ENCODE results near the gene ZNF454. TPM values are rescaled to one million over a fixed set of nuclear protein-coding genes. Genes with fewer than 3 reads are reported as not detected.

The ZNF454 gene
- total RNA-seq, 1 experiment from 2014 or later, result 4.3 TPM

- TF ChIP-seq SOX15 (CRISPR knock-in tag; IDR thresholded peaks at IDR 0.05) (no peak), ERG (CRISPR knock-in tag; IDR thresholded peaks at IDR 0.05) (no peak), SMAD3 (CRISPR knock-in tag; IDR thresholded peaks at IDR 0.05; ENCODE audit: borderline replicate concordance) (0 out of 2 replicates have a peak, but pooled peaks have one; percentile 41), FOXK1 (CRISPR knock-in tag; IDR thresholded peaks at IDR 0.05) (peak; percentile 64), CDX4 (CRISPR knock-in tag; IDR thresholded peaks at IDR 0.05; ENCODE audit: borderline replicate concordance) (no peak), HMGXB4 (CRISPR knock-in tag; IDR thresholded peaks at IDR 0.05) (peak; percentile 94), CREM (CRISPR knock-in tag; IDR thresholded peaks at IDR 0.05) (0 out of 2 replicates have a peak, but pooled peaks have one; percentile 42), KAT7 (CRISPR knock-in tag; IDR thresholded peaks at IDR 0.05; ENCODE audit: borderline replicate concordance) (peak; percentile 61; the same call in 1 of the 2 replicates), SP1 (CRISPR knock-in tag; conservative IDR thresholded peaks at IDR 0.05) (peak; percentile 76), OVOL2 (CRISPR knock-in tag; IDR thresholded peaks at IDR 0.05; ENCODE audit: borderline replicate concordance) (no peak), NR2C2 (CRISPR knock-in tag; IDR thresholded peaks at IDR 0.05) (no peak), ZNF219 (CRISPR knock-in tag; IDR thresholded peaks at IDR 0.05; ENCODE audit: borderline replicate concordance) (no peak), TP53 (CRISPR knock-in tag; IDR thresholded peaks at IDR 0.05) (peak; percentile 59), NFYB (CRISPR knock-in tag; conservative IDR thresholded peaks at IDR 0.05; ENCODE audit: low read depth) (0 out of 2 replicates have a peak, but pooled peaks have one; percentile 10), FOXP1 (CRISPR knock-in tag; IDR thresholded peaks at IDR 0.05; ENCODE audit: borderline replicate concordance) (peak; percentile 51; the same call in 1 of the 2 replicates), ZNF512 (CRISPR knock-in tag; IDR thresholded peaks at IDR 0.05; ENCODE audit: borderline replicate concordance) (no peak), RELA (CRISPR knock-in tag; IDR thresholded peaks at IDR 0.05; ENCODE audit: borderline replicate concordance) (peak; percentile 81; the same call in 1 of the 2 replicates), ZNF396 (CRISPR knock-in tag; IDR thresholded peaks at IDR 0.05; ENCODE audit: borderline replicate concordance) (no peak), ARID4B (CRISPR knock-in tag; IDR thresholded peaks at IDR 0.05; ENCODE audit: borderline replicate concordance) (no peak), ZSCAN18 (CRISPR knock-in tag; IDR thresholded peaks at IDR 0.05) (no peak), NFATC4 (CRISPR knock-in tag; IDR thresholded peaks at IDR 0.05) (no peak), ATF3 (CRISPR knock-in tag; conservative IDR thresholded peaks at IDR 0.05) (no peak), FOXP4 (CRISPR knock-in tag; IDR thresholded peaks at IDR 0.05) (peak; percentile 58; the same call in 1 of the 2 replicates)
These were observed 45.1 kb upstream of the ZNF454 start, which contains the start of gene ZFP2 (continued) for GRCh38 chr5:178895615-178896571.
